T-helper 22 cell (primary cell): ENCODE results near the gene NUP153.
"Not testable (repeated sequence)": the region's sequence is repeated elsewhere in the genome, so short reads cannot be mapped to it uniquely, and the experiment has no call there.

Experiments
- DNase-seq: peaks from one replicate; pipeline ENCODE4 v3.0.0-alpha.2; 2020; ENCODE audit warnings: low read depth

Gene NUP153

DNA sequence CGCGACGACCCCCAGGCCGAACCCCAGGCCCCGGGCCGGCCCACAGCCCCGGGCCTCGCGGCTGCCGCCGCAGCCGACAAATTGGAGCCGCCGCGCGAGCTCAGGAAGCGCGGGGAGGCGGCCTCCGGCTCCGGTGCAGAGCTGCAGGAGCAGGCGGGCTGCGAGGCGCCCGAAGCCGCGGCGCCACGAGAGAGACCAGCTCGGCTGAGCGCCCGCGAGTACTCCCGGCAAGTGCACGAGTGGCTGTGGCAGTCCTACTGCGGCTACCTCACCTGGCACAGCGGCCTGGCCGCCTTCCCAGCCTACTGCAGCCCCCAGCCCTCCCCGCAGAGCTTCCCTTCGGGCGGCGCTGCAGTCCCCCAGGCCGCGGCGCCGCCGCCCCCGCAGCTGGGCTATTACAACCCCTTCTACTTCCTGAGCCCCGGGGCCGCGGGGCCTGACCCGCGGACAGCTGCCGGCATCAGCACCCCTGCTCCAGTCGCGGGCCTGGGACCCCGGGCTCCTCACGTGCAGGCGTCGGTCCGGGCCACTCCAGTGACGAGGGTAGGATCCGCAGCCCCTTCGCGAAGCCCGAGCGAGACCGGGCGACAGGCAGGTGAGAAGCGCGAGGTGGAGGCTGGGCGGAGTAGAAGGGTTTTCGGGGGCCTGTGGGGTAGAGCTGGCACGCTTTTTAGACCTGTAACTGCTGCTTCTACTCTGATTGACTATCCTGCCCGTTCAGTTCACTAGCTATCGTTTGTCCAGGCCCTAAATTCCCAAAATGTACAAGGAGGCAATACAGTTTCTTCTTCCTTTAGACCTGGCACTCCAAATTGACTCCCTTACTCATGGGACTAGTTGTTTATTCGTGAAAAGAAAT is 106.0 kb downstream of the NUP153 start:
- peak; percentile 8 for DNase-seq

DNA sequence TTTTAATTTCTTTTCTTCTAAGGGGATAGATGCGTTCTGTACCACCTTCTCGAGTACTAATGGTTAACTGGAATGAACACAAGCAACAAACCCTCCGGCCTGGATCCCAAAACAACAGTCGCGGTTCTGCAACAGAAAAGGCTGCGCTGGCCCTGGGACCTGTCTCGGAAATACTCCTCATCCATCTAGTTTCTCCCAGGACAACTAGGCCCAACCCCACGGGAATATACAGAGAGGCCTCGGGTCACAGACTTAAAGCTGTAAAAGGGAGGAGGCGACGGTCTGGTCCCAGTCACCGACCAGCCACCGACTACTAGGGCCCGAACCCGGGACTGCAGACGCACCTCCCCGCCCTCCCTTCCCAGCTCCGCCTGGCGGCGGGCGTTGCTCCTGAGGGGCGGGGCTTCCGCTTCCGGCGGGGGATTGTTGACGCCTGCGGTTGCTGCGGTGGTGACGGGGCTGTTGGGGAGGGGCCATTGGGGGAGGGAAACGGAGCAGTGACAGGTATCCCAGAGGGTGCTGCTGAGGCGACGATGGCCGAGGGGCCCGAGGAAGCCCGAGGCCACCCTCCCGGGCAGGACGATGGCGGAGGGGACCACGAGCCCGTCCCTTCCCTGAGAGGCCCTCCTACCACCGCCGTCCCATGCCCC is 106.7 kb downstream of the NUP153 start, which contains the start of gene FAM8A1:
FAM8A1 (plus strand) TSS at position 426 of the 650 bp plus-strand sequence; CDS start at position 534, 108 bp downstream.
- DNase-seq = peak; percentile 87

DNA sequence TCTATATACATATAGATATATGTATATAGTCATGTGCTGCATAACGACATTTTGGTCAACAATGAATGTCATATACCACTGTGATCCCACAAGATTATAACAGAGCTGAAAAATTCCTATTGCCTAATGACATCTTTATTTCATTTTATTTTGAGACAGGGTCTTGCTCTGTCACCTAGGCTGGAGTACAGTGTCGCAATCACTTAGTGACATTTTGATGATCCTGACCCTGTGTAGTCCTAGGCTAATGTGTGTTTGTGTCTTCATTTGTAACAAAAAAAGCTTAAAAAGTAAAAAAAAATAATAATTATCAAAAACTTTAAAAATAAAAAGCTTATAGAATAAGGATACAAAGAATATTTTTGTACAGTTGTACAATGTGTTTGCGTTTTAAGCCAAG is 110.6 kb downstream of the NUP153 start:
- DNase-seq = no peak

DNA sequence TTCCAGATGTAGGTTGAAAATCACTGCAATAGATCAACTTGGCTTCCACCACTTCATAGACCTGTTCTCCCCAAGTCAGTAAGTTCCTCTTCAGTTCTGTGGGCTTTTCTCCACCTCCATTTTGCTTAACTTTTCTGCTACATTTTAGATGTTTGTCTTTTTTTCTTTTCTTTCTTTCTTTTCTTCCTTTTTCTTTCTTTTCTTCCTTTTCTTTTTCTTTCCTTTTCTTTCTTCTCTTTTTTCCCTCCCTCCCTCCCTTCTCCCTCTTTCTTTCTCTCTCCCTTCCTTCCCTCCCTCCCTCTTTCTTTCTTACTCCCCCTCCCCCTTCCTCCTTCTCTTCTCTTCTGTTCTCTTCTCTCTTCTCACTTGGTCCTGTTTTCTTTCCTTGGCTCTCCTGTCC is 113.5 kb downstream of the NUP153 start:
- DNase-seq = no peak

- no peak for DNase-seq
These were observed 115.4 kb downstream of the NUP153 start for GRCh38 chr6:17591287-17591686.

- no peak for DNase-seq
These were observed 117.2 kb downstream of the NUP153 start for GRCh38 chr6:17589406-17590096.

- no peak for DNase-seq
These were observed 118.7 kb downstream of the NUP153 start for GRCh38 chr6:17588011-17588410.

GRCh38 chr6:17586623-17587022 is 120.1 kb downstream of the NUP153 start:
- DNase-seq = not testable (repeated sequence)

GRCh38 chr6:17585766-17586490 is 120.8 kb downstream of the NUP153 start:
- no peak for DNase-seq

GRCh38 chr6:17584241-17584803 is 122.4 kb downstream of the NUP153 start:
- no peak for DNase-seq

- no peak for DNase-seq
These were observed 122.9 kb downstream of the NUP153 start for GRCh38 chr6:17583811-17584210.

- not testable (repeated sequence) for DNase-seq
These were observed 125.4 kb downstream of the NUP153 start for GRCh38 chr6:17581282-17581681.

GRCh38 chr6:17580518-17581048 is 126.1 kb downstream of the NUP153 start:
- DNase-seq = no peak

DNA sequence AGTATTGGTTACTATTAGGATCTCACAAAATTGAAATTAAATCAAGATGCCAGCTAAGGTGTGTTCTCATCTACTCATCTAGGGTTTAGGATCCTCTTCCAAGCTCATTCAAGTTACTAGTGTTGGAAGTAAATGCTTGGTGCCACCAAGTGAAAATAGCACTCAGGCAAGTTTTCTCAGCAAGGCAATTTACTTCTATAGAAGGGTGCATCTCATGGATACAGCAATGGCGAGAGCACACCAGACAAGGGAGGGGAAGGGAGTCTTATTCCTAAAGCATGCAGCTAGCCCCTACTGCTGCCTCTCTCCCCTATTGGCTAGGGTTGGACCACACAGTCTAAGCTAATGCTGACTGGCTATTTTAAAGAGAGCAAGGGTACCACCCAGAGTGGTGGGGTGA is 129.7 kb downstream of the NUP153 start:
- no peak for DNase-seq

DNA sequence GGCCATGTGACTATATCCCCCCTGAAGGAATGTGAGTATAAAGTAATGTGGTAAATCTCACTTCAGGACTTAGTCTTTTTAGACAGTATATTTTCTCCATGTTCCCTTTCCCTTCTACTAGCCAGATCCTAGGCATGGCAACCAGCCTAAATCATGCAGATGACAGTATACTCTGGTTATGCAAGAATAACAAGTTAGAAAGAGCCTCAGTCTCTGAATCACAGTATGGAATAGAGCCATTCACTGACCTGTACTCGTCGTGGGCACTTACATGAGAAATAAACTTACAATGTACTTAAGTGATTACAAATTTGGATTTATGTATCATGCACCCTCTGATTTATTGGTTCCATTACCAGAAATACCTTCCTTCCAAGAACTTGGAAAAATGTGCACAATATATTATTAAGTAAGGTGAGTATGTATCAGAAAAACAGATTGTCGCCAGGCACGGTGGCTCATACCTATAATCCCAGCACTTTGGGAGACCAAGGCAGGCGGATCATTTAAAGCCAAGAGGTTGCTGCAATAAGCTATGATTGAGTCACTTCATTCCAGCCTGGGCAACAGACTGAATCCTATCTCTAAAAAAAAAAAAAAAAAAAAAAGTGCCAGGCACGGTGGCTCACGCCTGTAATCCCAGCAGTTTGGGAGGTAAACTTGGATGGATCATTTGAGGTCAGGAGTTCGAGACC is 131.7 kb downstream of the NUP153 start:
- no peak for DNase-seq

DNA sequence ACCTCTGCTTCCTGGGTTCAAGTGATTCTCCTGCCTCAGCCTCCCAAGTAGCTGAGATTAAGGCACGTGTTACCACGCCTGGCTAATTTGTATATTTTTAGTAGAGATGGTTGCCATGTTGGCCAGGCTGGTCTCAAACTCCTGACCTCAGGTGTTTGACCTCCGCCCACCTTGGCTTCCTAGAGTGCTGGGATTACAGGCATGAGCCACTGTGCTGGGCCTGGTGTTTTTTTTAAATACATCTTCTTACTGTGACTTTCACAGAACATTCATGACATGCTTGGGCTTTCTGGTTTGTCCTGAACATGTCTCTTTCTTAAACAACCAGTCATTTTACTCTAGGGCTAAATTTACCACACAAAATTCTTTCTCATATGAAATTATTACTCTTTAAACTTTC is 141.3 kb downstream of the NUP153 start:
- DNase-seq = no peak
